ENCODE data around the gene GLT6D1. TPM values are rescaled to one million over a fixed set of nuclear protein-coding genes. Genes with fewer than 3 reads are reported as not detected.

The GLT6D1 gene
- polyA plus RNA-seq, 3 donors from 2014 or later: not detected

DNA sequence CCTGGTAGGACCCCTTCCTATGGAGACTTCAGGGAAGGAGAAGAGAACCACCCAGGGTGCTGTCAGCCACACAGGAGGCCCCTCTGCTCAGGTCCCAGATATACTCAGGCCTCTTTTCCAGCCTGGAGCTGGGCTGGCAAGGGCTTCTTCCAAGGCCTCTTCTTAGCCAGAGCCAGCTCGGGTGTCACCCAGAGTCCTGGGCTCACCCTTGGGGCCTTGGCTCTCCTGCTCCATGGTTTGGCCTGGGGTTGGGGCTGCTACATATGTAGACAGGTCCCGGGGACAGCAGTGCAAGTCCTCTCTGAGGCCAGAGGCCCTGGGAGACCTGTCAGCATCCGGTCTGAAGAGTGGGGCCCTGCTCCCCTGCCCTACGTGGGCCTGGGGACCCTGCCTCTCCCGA, 55.0 kb downstream of the GLT6D1 start:
- no peak for DNase-seq
- no peaks in the 10 kb centered on the region for H3K36me3 Mint-ChIP-seq
- no peak overlapping the region for H3K4me3 Mint-ChIP-seq
- H3K4me1 Mint-ChIP-seq: no peaks in the 10 kb centered on the region
- H3K9me3 Mint-ChIP-seq: no peaks in the 10 kb centered on the region
- H3K27me3 Mint-ChIP-seq (ENCODE audit: low read depth in 3 of 3): peaks cover 0 to 2% (median 1%) of the 10 kb centered on the region in 3 donors
- H3K27ac Mint-ChIP-seq: no peak overlapping the region

GRCh38 chr9:135583688-135584011, 55.7 kb downstream of the GLT6D1 start:
- Mint-ChIP-seq H3K4me3 (no peak overlapping the region), H3K27ac (no peak overlapping the region), H3K36me3 (no peaks in the 10 kb centered on the region), H3K4me1 (no peaks in the 10 kb centered on the region), H3K27me3 (ENCODE audit: low read depth in 3 of 3) (peaks cover 0 to 2% (median 1%) of the 10 kb centered on the region in 3 donors), H3K9me3 (no peaks in the 10 kb centered on the region)
- DNase-seq: no peak

- Mint-ChIP-seq H3K27ac (no peak overlapping the region), H3K4me1 (no peaks in the 10 kb centered on the region), H3K27me3 (ENCODE audit: low read depth in 3 of 3) (peaks cover 0 to 2% (median 1%) of the 10 kb centered on the region in 3 donors), H3K36me3 (no peaks in the 10 kb centered on the region), H3K4me3 (no peak overlapping the region), H3K9me3 (no peaks in the 10 kb centered on the region)
- DNase-seq: no peak
These were observed 56.2 kb downstream of the GLT6D1 start for GRCh38 chr9:135582966-135583687.

- H3K36me3 Mint-ChIP-seq: no peaks in the 10 kb centered on the region
- no peak overlapping the region for H3K4me3 Mint-ChIP-seq
- H3K27ac Mint-ChIP-seq: no peak overlapping the region
- H3K4me1 Mint-ChIP-seq: no peaks in the 10 kb centered on the region
- DNase-seq: no peak
- H3K27me3 Mint-ChIP-seq (ENCODE audit: low read depth in 3 of 3): peaks cover 0 to 2% (median 1%) of the 10 kb centered on the region in 3 donors
- no peaks in the 10 kb centered on the region for H3K9me3 Mint-ChIP-seq
These were observed 56.8 kb downstream of the GLT6D1 start for GRCh38 chr9:135582541-135582940.

DNA sequence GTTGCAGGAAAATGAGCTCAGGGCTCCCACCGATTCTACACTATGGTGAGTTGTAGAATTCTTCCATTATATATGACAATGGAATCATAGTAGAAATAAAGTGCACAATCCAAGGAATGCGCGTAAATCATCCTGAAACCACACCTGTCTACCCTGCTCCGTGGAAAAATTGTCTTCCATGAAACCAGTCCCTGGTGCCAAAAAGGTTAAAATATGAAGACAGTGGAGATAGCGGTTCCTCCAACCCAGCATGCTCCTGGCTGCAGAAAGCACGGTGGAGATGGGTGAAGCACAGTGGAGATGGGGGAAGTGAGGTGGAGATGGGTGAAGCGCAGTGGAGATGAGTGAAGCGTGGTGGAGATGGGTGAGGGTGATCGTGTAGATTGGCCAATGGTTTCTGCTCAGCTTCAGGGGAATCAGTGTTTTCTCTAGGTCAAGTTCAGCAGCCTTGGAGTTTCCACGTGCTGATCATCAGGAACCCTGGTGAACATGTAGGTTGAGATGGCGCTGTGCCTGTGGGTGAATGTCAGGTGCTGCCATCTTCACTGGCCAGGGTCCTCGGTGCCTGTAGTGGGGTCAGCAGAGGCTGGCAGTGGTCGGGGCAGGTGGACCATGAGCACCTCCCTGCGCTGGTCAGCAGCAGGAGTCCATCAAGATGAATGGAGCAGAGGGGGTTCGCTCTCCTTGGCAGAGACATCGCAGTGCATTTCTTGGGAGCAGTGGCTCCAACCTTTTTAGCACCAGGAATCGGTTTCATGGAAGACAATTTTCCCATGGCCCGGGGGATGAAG, 57.5 kb downstream of the GLT6D1 start:
- no peaks in the 10 kb centered on the region for H3K36me3 Mint-ChIP-seq
- no peak overlapping the region for H3K27ac Mint-ChIP-seq
- no peaks in the 10 kb centered on the region for H3K9me3 Mint-ChIP-seq
- H3K4me1 Mint-ChIP-seq: no peaks in the 10 kb centered on the region
- peaks cover 0 to 5% (median 1%) of the 10 kb centered on the region in 3 donors for H3K27me3 Mint-ChIP-seq (ENCODE audit: low read depth in 3 of 3)
- H3K4me3 Mint-ChIP-seq: no peak overlapping the region
- no peak for DNase-seq

DNA sequence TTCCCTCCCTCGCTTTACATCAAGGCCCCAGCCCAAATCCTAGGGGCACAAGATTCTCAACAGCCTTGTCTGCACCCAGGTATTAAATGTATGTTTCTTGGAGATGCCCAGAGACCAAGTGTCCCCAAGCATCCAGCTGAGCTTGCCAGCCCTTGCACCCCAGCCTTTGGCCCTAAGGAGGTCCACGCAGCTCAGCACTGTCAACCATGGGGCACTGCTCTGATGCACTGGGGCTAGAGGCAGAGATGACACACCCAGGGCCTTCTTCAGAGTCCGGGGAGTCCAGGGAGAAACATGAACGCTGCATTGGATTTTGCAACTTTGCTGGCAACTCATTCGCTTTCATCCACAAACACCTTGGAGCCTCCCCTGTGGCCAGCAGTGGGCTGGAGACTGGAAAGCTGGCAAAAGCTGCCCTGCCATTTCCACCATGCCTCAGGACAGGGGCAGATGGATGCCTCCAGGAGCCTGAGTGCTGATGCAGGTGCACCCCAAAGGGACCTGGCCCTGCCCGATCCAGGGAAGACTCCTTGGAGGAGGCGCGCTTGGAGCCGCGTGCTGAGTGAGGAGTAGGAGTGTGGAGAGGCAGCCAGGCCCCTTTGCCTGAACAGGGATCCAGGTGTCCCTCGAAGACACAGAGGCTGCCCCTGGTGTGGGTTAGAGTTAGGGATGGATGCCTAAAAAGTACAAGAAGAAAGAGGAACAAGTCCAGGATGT, 58.5 kb downstream of the GLT6D1 start:
- Mint-ChIP-seq H3K9me3 (no peaks in the 10 kb centered on the region), H3K4me3 (no peak overlapping the region), H3K4me1 (no peaks in the 10 kb centered on the region), H3K27ac (no peak overlapping the region), H3K27me3 (ENCODE audit: low read depth in 3 of 3) (peaks cover 0 to 5% (median 1%) of the 10 kb centered on the region in 3 donors), H3K36me3 (no peaks in the 10 kb centered on the region)
- DNase-seq: no peak

DNA sequence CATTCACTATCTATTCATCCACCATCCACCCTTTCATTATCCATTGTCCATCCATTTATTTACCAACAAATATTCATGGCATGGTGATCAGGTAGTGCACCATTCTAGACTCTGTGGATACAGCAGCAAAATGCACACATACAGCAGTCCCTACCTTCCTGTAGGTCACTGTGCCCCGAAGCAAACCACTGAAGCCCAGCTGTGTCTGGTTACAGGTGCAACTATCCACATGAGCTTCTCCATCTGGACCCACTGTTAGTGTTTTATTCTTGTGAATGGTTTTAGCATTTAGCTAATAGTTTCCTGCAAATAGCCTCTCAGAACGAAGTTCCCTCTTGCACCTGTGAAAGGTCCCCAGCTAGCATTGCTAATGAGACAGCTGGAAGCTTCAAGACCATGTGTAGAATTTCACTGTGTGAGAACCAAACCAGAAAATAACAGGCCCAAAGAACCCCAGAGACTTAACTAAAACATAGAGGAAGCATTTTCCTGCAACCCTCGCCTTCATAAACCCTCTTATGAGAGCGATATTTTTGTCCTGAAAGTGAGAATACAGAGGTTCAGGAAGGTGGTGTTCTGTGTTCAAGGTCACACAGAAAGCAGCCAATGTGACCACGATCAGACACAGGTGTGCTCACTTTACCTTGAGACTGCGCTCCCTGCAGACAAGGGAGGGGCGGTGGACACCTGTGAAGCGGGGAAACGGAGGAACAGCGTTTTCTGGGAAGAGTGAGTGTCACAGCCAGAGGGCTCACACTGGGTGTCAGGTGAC, 59.3 kb downstream of the GLT6D1 start:
- DNase-seq: no peak
- no peak overlapping the region for H3K27ac Mint-ChIP-seq
- no peaks in the 10 kb centered on the region for H3K9me3 Mint-ChIP-seq
- no peaks in the 10 kb centered on the region for H3K36me3 Mint-ChIP-seq
- peaks cover 0 to 5% (median 1%) of the 10 kb centered on the region in 3 donors for H3K27me3 Mint-ChIP-seq (ENCODE audit: low read depth in 3 of 3)
- H3K4me1 Mint-ChIP-seq: no peaks in the 10 kb centered on the region
- H3K4me3 Mint-ChIP-seq: no peak overlapping the region

DNA sequence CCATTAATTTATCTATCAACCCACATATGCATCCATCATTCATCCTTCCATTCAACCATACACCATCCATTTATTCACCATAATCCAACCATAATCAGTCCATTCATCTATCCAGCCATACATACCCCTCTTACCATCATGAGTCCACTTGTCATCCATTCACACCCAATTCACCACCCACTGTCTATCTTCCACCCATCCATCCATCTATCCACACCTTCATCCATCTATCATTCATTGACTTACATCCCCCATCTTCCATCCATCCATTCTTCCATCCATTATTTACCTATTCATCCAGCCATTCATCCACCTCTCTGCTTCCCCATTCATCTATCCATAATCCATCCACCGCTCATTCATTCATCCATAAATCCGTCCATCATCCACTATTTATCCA, 60.0 kb downstream of the GLT6D1 start:
- DNase-seq: no peak
- Mint-ChIP-seq H3K4me3 (no peak overlapping the region), H3K27me3 (ENCODE audit: low read depth in 3 of 3) (peaks cover 0 to 3% (median 0%) of the 10 kb centered on the region in 3 donors), H3K9me3 (no peaks in the 10 kb centered on the region), H3K4me1 (no peaks in the 10 kb centered on the region), H3K36me3 (no peaks in the 10 kb centered on the region), H3K27ac (no peak overlapping the region)

DNA sequence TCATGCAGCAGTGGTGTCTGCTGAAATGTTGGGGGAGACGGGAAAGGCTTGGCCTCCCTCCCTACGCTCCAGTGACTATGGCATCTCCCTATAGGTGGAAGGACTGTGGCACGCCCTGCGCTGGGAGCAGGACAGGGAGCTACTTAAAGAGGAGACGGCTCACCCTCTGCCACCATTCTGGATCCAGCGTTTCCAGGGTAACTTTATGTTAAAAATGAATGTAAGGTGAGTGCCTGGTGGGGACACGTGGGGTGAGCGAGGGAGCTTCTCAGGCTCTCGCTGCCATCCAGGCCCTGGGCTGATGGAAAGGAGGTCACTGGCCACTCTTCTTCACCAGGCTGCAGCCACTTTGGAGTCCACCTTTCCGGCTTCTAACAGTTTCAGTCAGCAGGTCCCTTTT, 62.1 kb downstream of the GLT6D1 start:
- H3K4me1 Mint-ChIP-seq: no peaks in the 10 kb centered on the region
- no peak overlapping the region for H3K27ac Mint-ChIP-seq
- no peak overlapping the region for H3K4me3 Mint-ChIP-seq
- peaks cover 0 to 3% (median 0%) of the 10 kb centered on the region in 3 donors for H3K27me3 Mint-ChIP-seq (ENCODE audit: low read depth in 3 of 3)
- no peaks in the 10 kb centered on the region for H3K36me3 Mint-ChIP-seq
- H3K9me3 Mint-ChIP-seq: no peaks in the 10 kb centered on the region
- DNase-seq: no peak

DNA sequence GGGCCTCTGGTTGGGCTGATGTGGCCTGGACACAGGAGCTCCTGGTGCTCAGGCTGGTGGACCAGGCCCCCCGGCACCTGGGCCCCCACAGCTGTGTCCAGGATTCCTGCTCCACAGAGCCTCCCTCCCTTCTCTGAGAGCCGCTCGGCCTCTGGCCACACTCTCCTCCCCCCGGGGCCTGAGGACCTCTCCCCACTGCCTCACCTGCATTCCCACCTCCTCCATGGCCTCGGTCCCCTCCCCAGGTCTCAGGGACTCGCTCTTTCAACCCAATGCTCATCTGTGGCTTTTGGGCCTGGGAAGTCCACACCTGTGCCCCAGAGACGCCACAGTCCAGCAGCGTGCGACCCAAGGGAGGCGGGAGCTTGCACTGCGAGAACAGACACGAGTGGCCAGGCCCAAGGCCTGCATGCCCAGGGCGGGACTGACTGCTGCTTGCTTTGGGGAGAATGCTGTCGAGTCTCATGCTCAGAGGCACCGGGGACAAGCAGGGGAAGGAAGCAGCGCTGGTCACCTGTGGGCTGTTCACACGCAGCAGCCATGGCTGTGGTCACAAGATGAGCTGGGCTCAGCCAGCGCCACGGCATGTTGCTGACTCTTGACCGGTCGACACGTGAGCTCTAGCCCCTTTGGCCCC, 63.2 kb downstream of the GLT6D1 start:
- Mint-ChIP-seq H3K27ac (no peak overlapping the region), H3K36me3 (no peaks in the 10 kb centered on the region)

DNA sequence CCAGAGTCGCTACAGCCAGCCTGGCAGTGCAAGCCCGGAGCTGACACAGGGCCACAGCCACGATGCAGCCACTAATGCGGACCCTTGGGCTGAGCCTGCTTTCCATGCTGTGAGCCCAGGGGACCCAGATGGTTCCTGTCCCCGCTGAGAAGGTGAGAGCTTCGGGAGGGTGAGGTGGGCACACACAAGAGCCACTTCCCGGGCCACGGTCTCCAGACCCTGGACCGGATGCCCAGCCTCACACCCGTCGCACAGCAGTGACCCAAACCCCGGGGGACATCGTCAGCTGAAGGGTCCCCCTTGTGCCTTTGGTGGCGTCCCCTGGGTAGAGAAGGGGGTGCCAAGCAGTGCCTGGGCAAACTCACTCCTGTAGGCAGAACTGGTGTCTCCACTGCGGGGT, 64.4 kb downstream of the GLT6D1 start:
- Mint-ChIP-seq H3K9me3 (no peaks in the 10 kb centered on the region), H3K27ac (no peak overlapping the region), H3K4me3 (no peak overlapping the region), H3K27me3 (ENCODE audit: low read depth in 3 of 3) (peaks cover 0 to 3% (median 0%) of the 10 kb centered on the region in 3 donors), H3K36me3 (no peaks in the 10 kb centered on the region), H3K4me1 (no peaks in the 10 kb centered on the region)
- no peak for DNase-seq

More for the DNA sequence above, 63.2 kb downstream of the GLT6D1 start:
- Mint-ChIP-seq H3K27me3 (ENCODE audit: low read depth in 3 of 3) (peaks cover 0 to 3% (median 0%) of the 10 kb centered on the region in 3 donors), H3K4me3 (no peak overlapping the region), H3K4me1 (no peaks in the 10 kb centered on the region), H3K9me3 (no peaks in the 10 kb centered on the region)
- DNase-seq: no peak

GRCh38 chr9:135574331-135574730, 65.0 kb downstream of the GLT6D1 start:
- Mint-ChIP-seq H3K27me3 (ENCODE audit: low read depth in 3 of 3) (peaks cover 0 to 3% (median 0%) of the 10 kb centered on the region in 3 donors), H3K4me3 (no peak overlapping the region), H3K4me1 (no peaks in the 10 kb centered on the region), H3K27ac (no peak overlapping the region), H3K9me3 (no peaks in the 10 kb centered on the region), H3K36me3 (no peaks in the 10 kb centered on the region)
- no peak for DNase-seq
